ENCODE results near the gene TMPRSS6. TPM values are rescaled to one million over a fixed set of nuclear protein-coding genes. Genes with fewer than 3 reads are reported as not detected.

Gene TMPRSS6
- polyA plus RNA-seq, 1 donor: 0.10 TPM

DNA sequence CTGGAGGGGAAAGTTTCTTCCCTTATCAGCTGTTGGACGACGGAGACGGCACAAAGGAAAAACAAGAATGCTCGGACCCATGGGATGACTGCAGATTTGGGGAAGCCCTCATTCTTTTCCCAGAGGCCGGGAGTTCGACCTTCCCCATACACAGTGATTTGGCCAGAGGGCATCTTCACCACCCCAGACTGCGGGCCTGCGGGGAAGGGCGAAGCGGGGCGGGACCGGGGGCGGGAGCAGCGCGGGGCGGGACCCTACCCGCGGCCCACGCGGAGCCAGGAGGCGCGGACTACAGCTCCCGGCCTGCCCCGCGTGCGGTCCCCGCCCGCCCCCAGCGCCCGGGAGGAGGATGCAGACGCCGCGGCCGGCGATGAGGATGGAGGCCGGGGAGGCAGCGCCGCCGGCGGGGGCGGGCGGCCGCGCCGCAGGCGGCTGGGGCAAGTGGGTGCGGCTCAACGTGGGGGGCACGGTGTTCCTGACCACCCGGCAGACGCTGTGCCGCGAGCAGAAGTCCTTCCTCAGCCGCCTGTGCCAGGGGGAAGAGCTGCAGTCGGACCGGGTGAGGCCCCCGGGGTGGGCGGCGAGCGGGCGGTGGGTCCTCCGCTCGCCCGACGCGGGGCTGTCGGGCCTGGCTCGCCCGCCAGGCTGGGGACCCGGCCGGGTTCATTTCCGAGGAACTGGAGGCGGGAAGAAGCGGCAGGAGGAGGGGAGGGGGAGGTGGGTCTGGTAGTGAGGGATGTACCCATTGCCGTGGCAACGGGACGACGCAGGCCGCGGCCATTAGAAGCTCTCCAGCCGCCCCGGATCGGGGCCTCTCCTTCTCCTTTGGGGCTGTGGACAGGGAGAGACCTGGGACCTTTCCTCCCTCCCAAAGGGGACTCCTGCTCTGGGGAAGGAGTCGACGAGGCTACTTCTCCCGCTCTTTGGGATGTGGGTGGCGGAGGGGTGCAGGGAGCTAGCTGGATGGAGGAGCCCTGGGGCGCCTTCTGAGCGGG, 57.8 kb downstream of the TMPRSS6 start, which contains the start of gene KCTD17:
Gene KCTD17 (plus strand): TSS at position 352 of the 995 bp plus-strand sequence. CDS start 19 bp downstream, at position 371.
- no peak for DNase-seq (ENCODE audit: low read depth)

DNA sequence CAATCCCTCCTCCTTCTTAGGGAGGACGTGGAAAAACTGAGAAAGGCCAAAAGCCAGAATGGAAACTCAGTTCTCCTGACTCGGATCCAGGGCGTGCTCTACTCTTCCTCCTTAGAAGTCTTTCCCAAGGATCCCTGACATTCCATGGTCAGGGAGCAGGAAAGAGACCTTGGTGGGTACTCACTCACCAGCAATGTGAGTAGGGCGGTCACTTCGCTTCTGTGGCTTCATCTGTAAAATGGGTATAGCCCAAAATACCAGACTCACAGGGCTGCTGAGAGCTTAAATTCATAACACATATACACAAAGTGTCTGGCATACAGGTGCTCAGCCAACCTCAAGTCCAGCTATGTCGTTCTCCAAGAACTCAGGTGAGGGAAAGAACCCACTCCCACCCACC, 58.6 kb downstream of the TMPRSS6 start:
- DNase-seq (ENCODE audit: low read depth): no peak

DNA sequence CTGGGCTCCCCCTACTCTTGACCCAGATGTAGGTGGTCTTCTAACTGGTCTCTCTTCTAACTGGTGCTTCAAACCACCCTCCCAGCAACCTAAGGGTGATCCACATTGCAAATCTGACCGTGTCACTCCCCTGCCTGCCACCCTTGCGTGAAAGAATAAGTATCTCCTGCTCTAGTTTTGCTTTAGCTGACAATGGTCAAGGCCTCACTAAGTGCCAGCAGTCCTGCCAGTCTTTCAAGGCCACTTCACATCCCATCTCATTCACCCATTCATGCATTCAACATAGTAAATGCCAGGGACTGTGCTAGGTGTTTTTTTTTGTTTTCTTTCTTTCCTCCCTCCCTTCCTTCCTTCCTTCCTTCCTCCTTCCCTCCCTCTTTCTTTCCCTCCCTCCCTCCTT, 60.3 kb downstream of the TMPRSS6 start:
- no peak for DNase-seq (ENCODE audit: low read depth)

DNA sequence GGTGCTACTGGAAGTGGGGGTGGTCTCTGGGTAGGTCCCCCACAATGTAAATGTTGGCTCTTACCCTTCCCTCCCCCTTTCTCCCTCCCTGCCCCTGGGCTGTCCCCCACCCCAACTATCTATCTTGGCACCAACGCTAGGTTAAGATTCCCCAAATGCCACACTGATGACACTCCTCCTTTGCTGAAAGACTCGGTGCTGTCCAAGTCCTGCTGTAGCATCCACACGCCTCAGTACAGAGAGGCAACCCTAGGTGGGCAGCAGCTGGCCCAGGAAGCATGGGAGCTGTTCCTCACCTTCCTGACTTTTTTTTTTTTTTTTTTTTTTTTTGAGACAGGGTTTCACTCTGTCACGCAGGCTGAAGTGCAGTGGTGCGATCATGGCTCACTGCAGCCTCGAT, 61.4 kb downstream of the TMPRSS6 start:
- no peak for DNase-seq (ENCODE audit: low read depth)

DNA sequence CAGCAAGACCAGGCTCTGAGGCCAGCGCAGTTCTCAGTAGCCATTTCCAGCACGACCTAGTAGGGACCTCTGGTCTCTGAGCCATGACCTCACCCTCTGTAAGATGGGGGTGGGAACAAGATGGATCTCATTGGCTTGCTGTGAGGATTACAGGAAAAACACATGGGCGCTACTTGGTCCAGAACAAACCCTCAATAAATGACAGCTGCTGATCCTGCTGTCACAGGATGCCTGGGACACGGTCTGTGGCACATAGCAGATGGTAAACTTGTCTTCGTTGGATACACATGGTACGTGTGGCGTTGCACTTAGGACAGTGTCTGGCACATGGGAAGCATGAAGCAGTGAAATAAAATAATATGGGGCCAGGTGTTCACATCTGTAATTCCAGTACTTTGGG, 62.5 kb downstream of the TMPRSS6 start:
- no peak for DNase-seq (ENCODE audit: low read depth)

DNA sequence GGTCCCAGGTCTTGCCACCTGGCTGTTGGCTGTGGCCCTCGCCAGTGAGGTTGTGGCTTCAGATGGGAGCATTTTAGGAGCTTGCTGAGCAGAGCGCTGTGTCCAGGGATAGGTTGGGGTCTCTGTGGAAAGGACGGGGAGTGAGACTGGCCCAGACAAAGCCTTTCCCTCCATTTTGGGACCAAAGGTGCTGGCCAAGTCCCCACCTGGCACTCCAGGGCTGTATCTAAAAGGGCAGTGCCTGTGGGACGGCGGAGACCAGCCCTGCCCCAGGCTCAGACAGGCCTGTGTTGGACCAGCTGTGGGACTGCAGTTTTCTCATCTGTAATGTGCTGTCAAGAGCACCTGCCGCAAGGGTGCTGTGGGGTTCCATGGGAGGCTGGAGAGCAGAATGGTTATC, 62.9 kb downstream of the TMPRSS6 start:
- DNase-seq (ENCODE audit: low read depth): no peak

DNA sequence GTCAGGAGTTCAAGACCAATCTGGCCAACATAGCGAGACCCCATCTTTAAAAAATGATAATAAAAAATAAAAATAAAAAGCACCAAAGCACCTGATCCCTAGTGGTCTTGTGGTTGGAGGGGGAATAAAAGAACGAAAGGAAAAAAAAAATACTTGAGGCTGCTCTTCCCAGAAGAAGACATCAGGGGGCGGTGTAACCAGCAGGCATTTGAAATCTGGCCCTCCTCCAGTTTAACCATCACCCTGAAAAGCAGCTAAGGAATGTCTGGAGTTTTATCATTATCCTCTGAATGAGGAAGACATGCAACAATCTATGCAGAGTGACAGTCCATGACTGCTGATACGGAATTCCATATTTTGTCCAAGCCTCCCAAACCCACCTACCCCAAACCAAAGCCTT, 63.6 kb downstream of the TMPRSS6 start:
- no peak for DNase-seq (ENCODE audit: low read depth)

DNA sequence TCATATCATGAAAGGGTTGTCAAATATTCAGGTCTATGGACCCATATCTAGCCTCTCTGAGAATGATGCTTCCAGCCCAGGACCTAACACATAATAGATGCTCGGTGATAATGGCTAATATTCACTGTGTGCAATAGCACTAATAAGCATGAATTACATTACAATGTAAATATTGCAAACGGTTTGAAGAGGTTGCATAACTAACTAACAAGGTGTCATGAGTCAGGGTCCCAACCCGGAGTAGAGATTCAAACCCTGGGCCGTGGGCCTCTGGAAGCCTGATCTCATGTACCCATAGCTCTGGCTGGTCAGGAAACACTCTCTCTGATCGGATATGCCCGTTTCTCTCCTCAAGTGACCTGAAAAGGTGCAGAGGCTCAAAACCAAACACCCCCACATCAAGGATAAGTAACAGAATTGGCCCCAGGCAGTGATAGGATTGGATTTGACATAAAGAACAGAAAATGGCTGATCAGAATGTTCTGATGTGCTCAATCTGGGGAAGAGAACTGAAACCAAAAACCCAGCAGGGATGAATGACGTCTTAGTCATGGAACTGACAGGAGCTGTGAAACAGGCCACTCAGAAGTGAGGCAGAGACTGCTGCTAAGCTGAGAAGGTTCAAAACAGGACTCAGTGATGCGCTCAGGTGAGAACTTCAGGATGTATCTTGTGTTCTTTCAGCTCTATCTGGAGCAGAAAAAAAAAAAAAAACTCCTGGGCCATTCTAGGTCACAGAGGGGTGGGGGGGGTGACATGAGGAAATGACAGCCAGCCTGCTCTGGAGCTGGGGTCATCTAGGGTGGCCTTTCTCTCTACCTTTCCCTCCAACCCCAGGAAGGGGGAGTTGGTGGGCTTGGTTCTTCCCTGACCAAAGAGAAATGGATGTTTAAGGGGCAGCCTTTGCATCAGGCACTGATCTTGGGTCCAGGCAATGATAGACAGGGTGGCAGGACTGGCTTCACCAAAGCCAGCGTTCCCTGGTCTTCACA, 64.6 kb downstream of the TMPRSS6 start:
- no peak for DNase-seq (ENCODE audit: low read depth)

DNA sequence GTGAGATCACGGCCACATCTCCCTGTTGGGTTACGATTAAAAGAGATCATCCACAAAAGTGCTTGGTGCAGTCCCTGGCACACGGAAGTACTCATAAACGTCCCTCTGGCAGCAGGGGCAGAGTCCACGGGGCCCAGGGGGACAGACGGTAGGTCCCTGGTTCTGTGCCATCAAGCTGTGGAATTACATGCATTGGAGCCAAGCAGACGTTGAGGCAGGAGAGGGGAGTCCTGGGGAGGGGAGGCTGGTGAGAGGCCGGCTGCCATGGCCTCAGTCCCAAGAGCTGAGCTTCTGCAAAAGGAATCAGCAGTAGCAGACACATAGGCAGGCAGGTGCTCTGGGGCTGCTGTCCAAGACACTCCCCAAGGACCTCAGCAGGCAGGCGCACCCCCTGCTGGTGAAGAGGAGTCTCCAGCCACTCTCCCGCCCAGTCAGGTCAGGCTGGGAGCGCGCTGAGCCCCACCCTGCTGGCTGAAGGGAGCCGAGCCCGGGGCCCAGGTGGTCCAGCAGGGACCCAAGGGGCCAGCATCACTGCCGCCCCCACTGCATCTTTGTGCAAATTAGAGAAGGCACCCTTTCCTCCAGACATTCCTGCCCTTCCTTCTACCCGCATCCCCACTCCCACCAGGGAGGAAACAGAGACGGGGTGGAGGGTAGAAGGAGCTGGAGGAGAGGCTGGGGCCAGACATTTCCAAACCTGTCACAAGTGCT, 65.5 kb downstream of the TMPRSS6 start:
- DNase-seq (ENCODE audit: low read depth): no peak

DNA sequence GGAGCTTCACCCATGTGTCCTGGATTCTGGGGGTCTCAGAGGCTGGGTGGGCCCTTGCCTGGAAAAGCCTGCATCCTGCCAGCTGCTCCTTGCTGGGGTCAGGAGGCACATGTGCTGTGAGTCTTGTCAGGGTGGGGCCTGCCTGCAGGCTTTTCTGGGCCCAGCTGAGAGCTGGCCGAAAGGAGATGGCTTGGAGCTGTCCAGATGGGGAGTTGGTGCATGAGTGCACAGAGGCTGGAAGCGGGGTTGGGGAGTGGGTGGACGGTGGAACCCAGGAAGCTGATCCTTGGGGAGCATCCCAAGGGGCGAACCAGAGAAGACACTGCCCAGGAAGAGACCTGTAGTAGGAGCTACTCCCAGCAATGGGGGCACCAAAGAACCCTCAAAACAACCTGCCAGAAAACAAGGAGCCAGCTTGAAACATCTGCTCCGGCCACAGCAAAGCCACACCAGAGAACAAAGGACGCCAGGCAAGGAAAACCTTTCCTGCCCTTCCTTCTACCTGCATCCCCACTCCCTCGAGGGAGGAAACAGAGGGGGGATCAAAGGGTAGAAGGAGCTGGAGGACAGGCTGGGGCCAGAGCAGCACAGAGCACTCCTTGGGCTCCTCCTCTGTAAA, 66.2 kb downstream of the TMPRSS6 start:
- no peak for DNase-seq (ENCODE audit: low read depth)

DNA sequence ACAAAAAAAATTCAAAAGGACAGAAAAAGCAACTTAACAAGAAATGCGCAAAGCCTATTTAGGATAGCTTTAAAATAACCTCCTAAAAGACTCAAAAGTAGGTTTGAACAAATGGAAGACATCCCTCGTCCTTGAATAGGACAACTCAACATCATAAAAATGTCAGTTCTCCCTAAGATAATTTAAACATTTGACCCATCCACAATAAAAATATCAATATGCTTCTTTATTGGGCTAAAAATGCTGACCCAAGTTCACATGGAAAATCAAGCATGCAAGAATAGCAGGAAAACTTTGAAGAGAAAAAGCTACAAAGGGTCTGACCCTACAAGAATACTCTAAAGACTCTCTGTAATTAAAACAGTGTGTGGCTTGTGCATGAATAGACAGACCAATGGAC, 70.0 kb downstream of the TMPRSS6 start:
- no peak for DNase-seq (ENCODE audit: low read depth)

DNA sequence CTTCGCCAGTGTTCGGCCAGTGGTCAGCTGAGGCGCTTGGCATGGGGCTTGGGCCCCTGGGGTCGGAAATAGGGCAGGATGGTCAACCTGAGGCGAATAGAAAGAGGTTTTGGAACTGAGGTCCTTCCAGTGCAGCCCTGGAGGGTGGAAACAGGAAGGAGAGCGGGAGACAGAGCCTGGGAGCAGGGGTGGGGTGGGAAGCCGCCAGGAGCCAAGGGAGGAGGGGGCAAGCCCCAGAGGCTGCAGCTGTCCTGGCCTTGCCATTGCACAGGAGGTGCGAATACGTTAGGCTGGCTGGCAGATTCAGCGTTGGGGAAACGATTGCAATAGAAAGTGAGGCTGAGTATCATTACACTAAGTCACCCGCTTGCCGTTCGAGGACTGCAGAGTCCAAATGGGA, 71.8 kb downstream of the TMPRSS6 start:
- no peak for DNase-seq (ENCODE audit: low read depth)

DNA sequence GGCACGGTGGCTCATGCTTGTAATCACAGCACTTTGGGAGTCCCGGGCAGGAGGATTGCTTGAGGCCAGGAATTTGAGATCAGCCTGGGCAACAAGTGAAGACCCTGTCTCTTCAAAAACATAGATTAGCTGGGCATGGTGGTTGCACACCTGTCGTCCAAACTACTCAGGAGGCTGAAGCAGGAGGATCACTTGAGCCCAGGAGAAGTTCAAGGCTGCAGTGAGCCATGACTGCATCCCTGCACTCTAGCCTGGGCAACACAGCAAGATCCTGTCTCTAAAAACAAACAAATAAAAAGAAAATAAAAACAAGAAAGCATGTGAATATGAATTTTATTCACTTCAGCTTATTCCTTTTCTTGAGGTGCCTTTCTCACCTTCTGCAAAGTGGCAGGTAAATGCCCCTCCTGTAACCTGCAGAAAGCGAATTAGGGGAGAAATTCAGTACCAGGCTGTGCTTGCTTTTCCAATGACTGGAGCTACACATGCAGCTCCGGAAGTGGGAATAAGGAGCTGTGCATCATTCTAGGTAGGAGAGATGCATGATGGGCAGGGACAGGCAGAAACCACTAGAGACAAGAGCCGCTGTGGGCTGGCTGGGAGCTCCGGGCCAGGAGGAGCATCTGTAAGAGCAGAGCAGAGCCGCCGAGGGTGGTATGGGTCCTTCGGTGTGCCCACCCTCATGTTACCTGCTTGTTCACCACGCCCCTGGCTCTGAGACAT, 72.7 kb downstream of the TMPRSS6 start:
- no peak for DNase-seq (ENCODE audit: low read depth)

DNA sequence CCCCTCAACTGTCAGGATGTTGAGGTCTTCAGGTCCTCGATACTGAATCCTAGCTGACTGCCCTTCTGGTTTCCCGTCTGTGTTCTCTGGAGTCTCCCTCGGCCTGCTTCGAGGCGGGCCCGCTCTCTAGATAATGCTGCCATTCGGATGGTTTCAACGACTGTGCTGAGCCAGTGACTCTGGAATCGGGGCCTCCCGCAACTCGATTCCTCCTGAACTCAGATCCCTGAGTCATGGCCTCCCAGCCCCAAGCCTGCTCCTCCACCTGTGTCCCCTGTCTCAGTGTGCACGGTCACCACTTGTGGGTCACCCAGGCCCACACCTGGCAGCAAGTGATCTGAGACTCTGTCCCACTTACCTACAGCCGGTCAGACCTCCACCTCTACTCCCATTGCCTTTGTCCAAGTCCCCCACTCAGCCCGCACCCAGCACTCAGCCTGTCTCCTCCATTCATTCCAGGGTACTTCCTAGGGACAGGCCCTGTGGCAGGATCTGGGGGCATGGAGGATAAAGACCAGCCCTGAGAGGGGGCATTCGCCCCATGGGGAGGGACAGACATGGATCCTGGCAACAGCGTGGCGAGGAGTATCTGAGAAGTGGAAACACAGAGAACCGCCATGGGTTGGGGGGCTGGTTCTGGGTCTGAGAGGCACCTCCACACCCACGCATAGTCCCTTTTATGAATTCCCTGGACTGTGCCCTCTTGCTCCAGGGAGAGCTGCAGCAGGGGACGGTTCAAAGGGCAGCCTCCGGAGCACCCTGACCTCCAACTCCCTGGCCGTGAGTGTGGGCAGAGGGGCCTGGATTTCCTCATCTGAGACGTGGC, 75.7 kb downstream of the TMPRSS6 start:
- no peak for DNase-seq (ENCODE audit: low read depth)

DNA sequence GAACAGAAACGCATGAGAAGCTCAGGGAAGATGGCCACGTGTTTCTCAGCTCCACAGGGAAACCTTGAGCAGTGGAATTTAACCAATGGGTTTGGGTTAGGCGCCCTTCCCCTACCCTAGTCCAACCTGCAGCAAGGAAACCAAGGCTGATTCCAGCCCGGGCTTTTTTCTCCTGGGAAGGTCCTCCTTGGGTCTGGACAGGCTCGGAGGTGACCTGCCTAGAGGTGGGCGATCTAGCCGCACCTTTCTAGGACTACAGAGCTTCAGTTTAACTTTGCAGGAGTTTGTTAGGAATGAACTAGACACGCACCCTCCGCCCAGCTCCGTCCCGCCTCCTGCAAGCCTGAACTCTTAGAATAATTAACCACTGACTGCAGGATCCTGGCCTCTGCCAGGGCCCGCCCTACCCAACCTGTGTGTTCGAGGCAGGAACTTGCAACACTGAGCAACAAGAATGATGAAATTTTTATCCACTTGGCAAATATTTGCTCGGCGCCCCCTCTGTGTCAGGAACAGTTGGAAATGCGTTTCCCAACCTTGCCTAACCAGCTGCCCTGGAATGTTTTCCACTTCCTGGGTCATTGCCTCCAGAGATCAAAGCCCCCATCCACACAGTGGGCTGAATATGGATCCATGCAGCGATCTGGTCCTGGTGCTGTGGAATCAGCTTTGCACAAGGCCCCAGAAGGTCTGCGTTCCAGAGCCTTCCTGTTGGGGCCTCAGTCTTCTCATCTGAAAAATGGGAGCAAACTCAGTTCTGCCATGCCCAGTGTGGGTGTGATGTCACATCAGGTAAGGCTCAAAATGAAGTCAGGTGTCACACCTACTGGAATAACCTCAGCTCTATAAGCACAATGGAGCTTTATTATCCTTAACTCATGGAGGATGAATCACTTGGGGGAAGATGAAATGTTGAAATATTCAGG, 76.7 kb downstream of the TMPRSS6 start:
- no peak for DNase-seq (ENCODE audit: low read depth)

DNA sequence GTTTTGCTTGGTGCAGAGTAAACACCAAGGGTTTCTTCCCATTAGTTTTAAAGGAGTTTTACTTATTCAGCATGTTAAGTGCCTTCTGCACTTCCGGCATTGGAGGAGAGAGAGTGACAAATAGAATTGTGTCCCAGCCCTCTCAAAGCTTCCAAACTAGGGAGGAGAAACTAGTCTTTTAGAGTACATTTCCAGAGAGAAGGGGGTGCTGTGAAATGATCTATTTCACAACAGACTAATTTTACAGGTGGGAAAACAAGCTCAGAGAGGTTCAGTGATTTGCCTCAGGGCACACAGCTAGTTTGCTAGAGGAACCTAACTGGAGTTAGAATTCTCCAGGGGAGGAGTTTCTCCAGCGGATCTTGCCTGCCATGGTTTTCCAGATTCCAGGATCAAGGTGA, 77.4 kb downstream of the TMPRSS6 start:
- DNase-seq (ENCODE audit: low read depth): no peak

DNA sequence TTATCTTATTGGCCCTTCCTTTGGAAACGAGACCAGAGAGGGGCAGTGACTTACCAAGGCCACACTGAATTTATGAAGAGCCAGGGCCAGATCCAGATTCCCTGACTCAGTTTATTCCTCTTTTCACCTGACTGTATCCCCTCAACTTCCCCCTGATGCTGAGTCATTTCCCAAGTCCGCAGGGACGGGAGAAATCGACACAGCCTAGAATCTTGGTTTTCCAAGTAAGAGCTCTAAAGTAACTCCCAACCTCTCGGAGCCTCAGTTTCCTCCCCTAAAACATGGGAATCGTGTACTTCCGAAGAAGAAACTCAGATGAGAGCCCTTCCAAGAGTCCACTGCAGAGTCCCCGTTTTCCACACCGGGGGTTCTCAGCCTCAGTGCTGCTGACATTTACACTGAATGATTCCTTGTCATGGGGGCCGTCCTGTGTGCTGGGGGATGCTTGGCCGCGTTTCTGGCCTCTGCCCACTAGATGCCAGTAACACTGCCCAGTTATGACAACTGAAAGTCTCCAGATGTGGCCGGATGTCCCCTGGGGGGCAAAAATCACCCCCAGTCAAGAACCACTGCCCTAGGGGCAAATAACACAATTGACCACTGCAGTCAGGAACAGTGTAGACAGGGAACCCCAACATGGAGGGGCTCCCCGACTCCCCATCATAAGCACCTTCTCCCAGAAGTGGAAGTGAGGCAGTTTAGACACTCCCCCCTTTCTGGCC, 78.8 kb downstream of the TMPRSS6 start:
- DNase-seq (ENCODE audit: low read depth): no peak
